Caco-2 (cell line): Measurements from ENCODE around the gene TGIF1. TPM values are rescaled to one million over a fixed set of nuclear protein-coding genes. Genes with fewer than 3 reads are reported as not detected.
A peak's percentile ranks its signal among the peaks of the same experiment; 100 is the strongest.

ENCODE experiments used
- BruUV-seq: library from RNA; stranded (reverse); fragments of 400-500 nt; replicated peaks from 2 replicates; lab custom pipeline; 2021; lab: Mats Ljungman, UMichigan
- CTCF ChIA-PET: fragments of 300-600 bp; sonication (Branson Sonifier 250); formaldehyde crosslinking; loops from one replicate; lab custom pipeline; 2022; ENCODE audit warnings: antibody characterized with exemption; lab: Charles Lee
- POLR2A ChIA-PET: fragments of 300-600 bp; sonication (Branson Sonifier 250); formaldehyde crosslinking; loops from one replicate; lab custom pipeline; 2022; ENCODE audit warnings: antibody characterized with exemption; lab: Charles Lee
- DNase-seq, 2 experiments: peaks; one replicate each; pipeline versions ENCODE4 v3.0.0 to v3.0.0-alpha.2; 2020 to 2022
- H3K27me3 ChIP-seq: replicated peaks from 2 replicates; pipeline ENCODE4 v1.6.0; 2011; ENCODE audit warnings: low read length; ENCODE audit not compliant: control insufficient read depth, insufficient read depth
- H3K36me3 ChIP-seq: 2 replicates; pipeline ENCODE4 v1.5.1; 2011; ENCODE audit warnings: low read length; ENCODE audit not compliant: control insufficient read depth, insufficient read depth
- H3K4me1 ChIP-seq: fragments of 250-450 bp; sonication (Bioruptor Pico); 2 replicates; pipeline ENCODE4 v1.5.1; 2020; ENCODE audit warnings: mild to moderate bottlenecking
- H3K4me3 ChIP-seq: 2 replicates; pipeline ENCODE4 v1.5.1; 2011; ENCODE audit warnings: low read depth, mild to moderate bottlenecking, control low read depth, low read length
- H3K9me3 ChIP-seq: fragments of 250-450 bp; sonication (Bioruptor Pico); 2 replicates; pipeline ENCODE4 v1.5.1; 2020; ENCODE audit warnings: mild to moderate bottlenecking, moderate library complexity
- H3K27ac Mint-ChIP-seq: one replicate; pipeline ENCODE4 v1.8.0; 2022; ENCODE audit warnings: mixed read lengths; ENCODE audit not compliant: unreplicated experiment
- H3K27me3 Mint-ChIP-seq: one replicate; pipeline ENCODE4 v1.8.0; 2022; ENCODE audit warnings: mixed read lengths; ENCODE audit not compliant: insufficient read depth, unreplicated experiment
- H3K36me3 Mint-ChIP-seq: one replicate; pipeline ENCODE4 v1.8.0; 2022; ENCODE audit warnings: mild to moderate bottlenecking, mixed read lengths; ENCODE audit not compliant: insufficient read depth, unreplicated experiment
- H3K4me1 Mint-ChIP-seq: one replicate; pipeline ENCODE4 v1.8.0; 2022; ENCODE audit warnings: low read depth, mixed read lengths; ENCODE audit not compliant: unreplicated experiment
- H3K4me3 Mint-ChIP-seq: one replicate; pipeline ENCODE4 v1.8.0; 2022; ENCODE audit warnings: mild to moderate bottlenecking, moderate library complexity, mixed read lengths; ENCODE audit not compliant: unreplicated experiment
- H3K9me3 Mint-ChIP-seq: one replicate; pipeline ENCODE4 v1.8.0; 2022; ENCODE audit warnings: mixed read lengths; ENCODE audit not compliant: unreplicated experiment
- CTCF ChIP-seq, 2 experiments: fragments of 200-600 bp in 1 of 2; IDR thresholded peaks; 1 replicate in 1 of 2; 2 replicates in 1 of 2; pipeline versions ENCODE4 v1.5.1 to v1.8.0; 2011 to 2022; ENCODE audit warnings: antibody characterized with exemption in 1 of 2, control low read depth in 1 of 2, inconsistent platforms in 1 of 2, low read depth in 1 of 2, low read length in 1 of 2, mild to moderate bottlenecking in 1 of 2, moderate library complexity in 1 of 2; ENCODE audit not compliant: insufficient read depth in 1 of 2, severe bottlenecking in 1 of 2, unreplicated experiment in 1 of 2
- intact Hi-C: fragments of 100-400 bp; cut with micrococcal nuclease; formaldehyde crosslinking; loops from one replicate; pipeline ENCODE4 v1.10.0; 2022; ENCODE audit not compliant: unreplicated experiment
- total RNA-seq: library from RNA; stranded (reverse); gene quantifications from 2 replicates; pipeline ENCODE4 v1.2.3, GENCODE V29; 2022

TGIF1 gene
- total RNA-seq, 1 experiment from 2014 or later = 107 TPM

GRCh38 chr18:3448838-3449511, 997 bp upstream of the TGIF1 start:
- Mint-ChIP-seq H3K4me3 (peak overlapping the region; percentile 87), H3K36me3 (peaks cover 67% of the 10 kb centered on the region), H3K27me3 (no peaks in the 10 kb centered on the region), H3K4me1 (no peaks in the 10 kb centered on the region), H3K9me3 (no peaks in the 10 kb centered on the region), H3K27ac (peak overlapping the region; percentile 97)
- Histone ChIP-seq H3K4me1 (peaks cover 14% of the 10 kb centered on the region), H3K36me3 (no peaks in the 10 kb centered on the region), H3K4me3 (peak overlapping the region; percentile 60), H3K27me3 (no peaks in the 10 kb centered on the region), H3K9me3 (no peaks in the 10 kb centered on the region)
- ChIA-PET CTCF (no interaction called here), POLR2A (interaction anchor here (0.6 to 3.1 kb wide), 8 partner anchors 66 to 594 kb away, joined by 3 to 30 read pairs (median 5); partner anchors contain the start of gene MYL12A)
- intact Hi-C loops = loop anchor here (1.0 to 2.0 kb wide), 5 partner anchors 7 to 154 kb away; no protein-coding TSS in a partner anchor
- no peak for TF ChIP-seq CTCF (IDR thresholded peaks at IDR 0.05; ENCODE audit: insufficient read depth in 1 of 2, low read depth in 1 of 2, low read length in 1 of 2, severe bottlenecking in 1 of 2, unreplicated experiment in 1 of 2)
- DNase-seq = peak in 1 of 2 experiments; percentile 84
- TSS peak; percentile 44 for BruUV-seq

DNA sequence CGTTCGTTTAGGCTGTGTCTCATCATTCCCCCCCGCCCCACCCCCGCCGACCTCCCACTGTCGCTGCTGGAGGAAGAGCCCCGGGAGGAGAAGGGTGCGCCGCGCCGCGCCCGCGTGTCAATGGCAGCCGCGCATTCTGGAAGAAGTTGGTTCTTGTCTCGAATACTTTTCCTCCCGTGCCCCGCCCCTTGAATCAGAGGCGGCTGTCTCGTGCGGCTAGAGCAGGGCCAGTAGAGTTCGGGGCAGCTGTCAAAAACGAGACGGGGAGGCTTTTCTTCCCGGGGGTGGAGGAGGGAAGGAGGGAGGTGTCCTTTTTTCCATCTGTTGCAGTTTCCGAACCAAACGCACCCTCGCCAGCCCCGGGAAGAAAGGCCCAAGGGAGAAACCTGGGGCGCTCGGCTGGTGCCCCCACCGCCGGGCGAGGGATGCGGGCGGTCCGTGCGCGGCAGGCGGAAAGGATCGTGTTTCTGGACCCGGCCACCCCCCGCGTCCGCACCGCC, 410 bp upstream of the TGIF1 start:
- Histone ChIP-seq H3K9me3 (no peaks in the 10 kb centered on the region), H3K36me3 (no peaks in the 10 kb centered on the region), H3K27me3 (no peaks in the 10 kb centered on the region), H3K4me3 (peak overlapping the region; percentile 60), H3K4me1 (peaks cover 15% of the 10 kb centered on the region)
- POLR2A ChIA-PET = interaction anchor here (0.8 to 3.1 kb wide), 5 partner anchors 66 to 216 kb away, joined by 3 to 30 read pairs (median 5); partner anchors contain the start of gene MYL12A
- no peaks in the 10 kb centered on the region for H3K27me3 Mint-ChIP-seq
- intact Hi-C loops = loop anchor here (2.0 to 10.0 kb wide), 5 partner anchors 67 to 595 kb away; no protein-coding TSS in a partner anchor
- H3K9me3 Mint-ChIP-seq = no peaks in the 10 kb centered on the region
- CTCF ChIA-PET = no interaction called here
- peak overlapping the region; percentile 87 for H3K4me3 Mint-ChIP-seq
- peak overlapping the region; percentile 97 for H3K27ac Mint-ChIP-seq
- no TSS peak for BruUV-seq
- DNase-seq = peak; percentile 79 to 86
- no peak for TF ChIP-seq CTCF (IDR thresholded peaks at IDR 0.05; ENCODE audit: insufficient read depth in 1 of 2, low read depth in 1 of 2, low read length in 1 of 2, severe bottlenecking in 1 of 2, unreplicated experiment in 1 of 2)
- H3K36me3 Mint-ChIP-seq = peaks cover 69% of the 10 kb centered on the region
- H3K4me1 Mint-ChIP-seq = no peaks in the 10 kb centered on the region

DNA sequence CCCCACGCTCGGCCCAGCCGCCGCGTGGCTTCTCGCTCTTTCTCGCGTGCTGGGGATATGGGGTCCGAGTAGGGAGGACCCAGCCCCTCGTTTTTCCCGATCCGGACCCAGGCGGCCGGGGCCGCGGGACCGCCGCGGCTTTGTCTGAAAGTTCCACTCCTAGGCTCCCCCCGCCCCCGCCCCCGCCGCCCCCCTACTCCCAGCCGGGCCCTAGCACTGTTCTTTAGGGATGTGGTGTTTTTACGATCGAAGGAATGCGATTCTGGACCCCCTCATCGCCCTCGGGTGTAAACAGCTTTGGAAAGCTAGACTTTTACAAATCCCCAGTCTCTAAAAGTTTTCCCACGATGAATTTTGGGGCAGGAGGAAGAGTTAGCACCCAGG, 819 bp downstream of the TGIF1 start:
- peaks cover 27% of the 10 kb centered on the region for H3K4me1 ChIP-seq
- peak overlapping the region; percentile 87 for H3K4me3 Mint-ChIP-seq
- H3K27me3 Mint-ChIP-seq = no peaks in the 10 kb centered on the region
- no peaks in the 10 kb centered on the region for H3K9me3 Mint-ChIP-seq
- peak overlapping the region; percentile 60 for H3K4me3 ChIP-seq
- no TSS peak for BruUV-seq
- no peaks in the 10 kb centered on the region for H3K36me3 ChIP-seq
- peaks cover 3% of the 10 kb centered on the region for H3K4me1 Mint-ChIP-seq
- ChIA-PET POLR2A (interaction anchor here (0.5 to 2.2 kb wide), 3 partner anchors 143 to 190 kb away, joined by 3 to 8 read pairs (median 4); no protein-coding TSS in a partner anchor), CTCF (no interaction called here)
- no peak for DNase-seq
- H3K27me3 ChIP-seq = no peaks in the 10 kb centered on the region
- H3K36me3 Mint-ChIP-seq = peaks cover 81% of the 10 kb centered on the region
- peak overlapping the region; percentile 97 for H3K27ac Mint-ChIP-seq
- no peaks in the 10 kb centered on the region for H3K9me3 ChIP-seq
- intact Hi-C loops = loop anchor here (10.0 kb wide), 1 partner anchor 596 kb away; no protein-coding TSS in a partner anchor
- no peak for TF ChIP-seq CTCF (IDR thresholded peaks at IDR 0.05; ENCODE audit: insufficient read depth in 1 of 2, low read depth in 1 of 2, low read length in 1 of 2, severe bottlenecking in 1 of 2, unreplicated experiment in 1 of 2)
